Measurements from ENCODE around the gene TFDP2. TPM values are rescaled to one million over a fixed set of nuclear protein-coding genes. Genes with fewer than 3 reads are reported as not detected.

TFDP2 gene
- total RNA-seq, 2 donors from 2014 or later, result 62.7 to 76.4 TPM

DNA sequence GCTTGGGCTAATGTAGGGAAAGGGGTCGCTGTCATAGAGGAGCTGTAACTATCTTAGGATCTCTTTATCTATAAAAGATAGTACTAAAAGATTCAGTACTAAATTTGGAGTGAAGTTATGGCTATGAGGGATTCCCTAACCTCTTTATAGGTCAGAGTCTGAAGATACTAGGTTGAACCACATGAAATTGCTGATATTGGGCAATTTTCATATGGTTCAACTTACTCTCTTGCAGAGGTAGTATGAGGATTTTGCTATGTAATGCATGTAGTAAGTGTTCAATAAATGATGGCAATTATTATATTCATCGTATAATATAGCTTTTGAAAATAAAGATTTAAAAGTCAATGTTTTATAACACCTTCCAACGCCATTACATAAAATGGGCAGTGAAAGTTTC is 1.9 kb upstream of the TFDP2 start:
- no peak for DNase-seq
- 100% methylated on average over 1 of the region's 3 CpGs; no CpG with 5 or more reads in 1 of the 2 experiments for WGBS, 2 experiments (ENCODE audit: insufficient coverage in 1 of 2, insufficient read length in 1 of 2)
- no peaks in the 10 kb centered on the region for H3K36me3 Mint-ChIP-seq (ENCODE audit: low read depth)
- Histone ChIP-seq H3K4me3 (ENCODE audit: low read length) (no peak overlapping the region), H3K27ac (ENCODE audit: low read depth, low read length) (no peak overlapping the region), H3K36me3 (ENCODE audit: control insufficient read depth, insufficient read depth, low read length) (no peaks in the 10 kb centered on the region), H3K9me3 (ENCODE audit: control insufficient read depth, low read length) (no peaks in the 10 kb centered on the region), H3K9ac (ENCODE audit: extremely low read depth, low read length, poor library complexity, severe bottlenecking) (no peak overlapping the region), H3K27me3 (ENCODE audit: control insufficient read depth, insufficient read depth, low read length, poor library complexity, severe bottlenecking) (peaks cover 4% of the 10 kb centered on the region), H3K4me1 (ENCODE audit: control insufficient read depth, insufficient read depth, low read length) (no peaks in the 10 kb centered on the region)
- no peak overlapping the region for H3K27ac Mint-ChIP-seq
- peaks cover 9% of the 10 kb centered on the region for H3K27me3 Mint-ChIP-seq (ENCODE audit: insufficient read depth)
- H3K4me3 Mint-ChIP-seq, result no peak overlapping the region
- TF ChIP-seq, protein P1, sequence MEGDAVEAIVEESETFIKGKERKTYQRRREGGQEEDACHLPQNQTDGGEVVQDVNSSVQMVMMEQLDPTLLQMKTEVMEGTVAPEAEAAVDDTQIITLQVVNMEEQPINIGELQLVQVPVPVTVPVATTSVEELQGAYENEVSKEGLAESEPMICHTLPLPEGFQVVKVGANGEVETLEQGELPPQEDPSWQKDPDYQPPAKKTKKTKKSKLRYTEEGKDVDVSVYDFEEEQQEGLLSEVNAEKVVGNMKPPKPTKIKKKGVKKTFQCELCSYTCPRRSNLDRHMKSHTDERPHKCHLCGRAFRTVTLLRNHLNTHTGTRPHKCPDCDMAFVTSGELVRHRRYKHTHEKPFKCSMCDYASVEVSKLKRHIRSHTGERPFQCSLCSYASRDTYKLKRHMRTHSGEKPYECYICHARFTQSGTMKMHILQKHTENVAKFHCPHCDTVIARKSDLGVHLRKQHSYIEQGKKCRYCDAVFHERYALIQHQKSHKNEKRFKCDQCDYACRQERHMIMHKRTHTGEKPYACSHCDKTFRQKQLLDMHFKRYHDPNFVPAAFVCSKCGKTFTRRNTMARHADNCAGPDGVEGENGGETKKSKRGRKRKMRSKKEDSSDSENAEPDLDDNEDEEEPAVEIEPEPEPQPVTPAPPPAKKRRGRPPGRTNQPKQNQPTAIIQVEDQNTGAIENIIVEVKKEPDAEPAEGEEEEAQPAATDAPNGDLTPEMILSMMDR (conservative IDR thresholded peaks at IDR 0.05), result no peak
- H3K4me1 Mint-ChIP-seq, result peaks cover 7% of the 10 kb centered on the region
- H3K9me3 Mint-ChIP-seq, result no peaks in the 10 kb centered on the region

DNA sequence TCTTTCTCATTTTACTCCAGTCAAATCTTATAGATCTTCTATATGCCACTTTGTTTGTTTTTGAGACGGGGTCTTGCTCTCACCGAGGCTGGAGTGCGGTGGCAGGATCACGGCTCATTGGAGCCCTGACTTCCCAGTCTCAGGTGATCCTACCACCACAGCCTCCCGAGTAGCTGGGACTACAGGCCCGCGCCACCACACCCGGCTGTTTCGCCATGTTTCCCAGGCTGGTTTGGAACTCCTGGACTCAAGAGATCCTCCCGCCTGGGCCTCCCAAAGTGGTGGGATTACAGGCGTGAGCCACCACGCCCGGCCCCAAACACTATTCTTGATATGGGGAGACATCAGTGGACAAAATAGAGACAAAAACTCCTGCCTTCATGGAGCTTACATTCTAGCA is 927 bp upstream of the TFDP2 start:
- H3K9ac ChIP-seq (ENCODE audit: extremely low read depth, low read length, poor library complexity, severe bottlenecking), result no peak overlapping the region
- peaks cover 4% of the 10 kb centered on the region for H3K27me3 ChIP-seq (ENCODE audit: control insufficient read depth, insufficient read depth, low read length, poor library complexity, severe bottlenecking)
- Mint-ChIP-seq H3K27ac (no peak overlapping the region), H3K27me3 (ENCODE audit: insufficient read depth) (peaks cover 9% of the 10 kb centered on the region), H3K9me3 (no peaks in the 10 kb centered on the region), H3K4me3 (peak overlapping the region; percentile 73), H3K4me1 (peaks cover 7% of the 10 kb centered on the region), H3K36me3 (ENCODE audit: low read depth) (no peaks in the 10 kb centered on the region)
- TF ChIP-seq, protein P1 (conservative IDR thresholded peaks at IDR 0.05), result no peak
- no peaks in the 10 kb centered on the region for H3K9me3 ChIP-seq (ENCODE audit: control insufficient read depth, low read length)
- no peaks in the 10 kb centered on the region for H3K4me1 ChIP-seq (ENCODE audit: control insufficient read depth, insufficient read depth, low read length)
- H3K36me3 ChIP-seq (ENCODE audit: control insufficient read depth, insufficient read depth, low read length), result no peaks in the 10 kb centered on the region
- 95 to 98% methylated on average over 7 to 13 of the region's 13 CpGs for WGBS, 2 experiments (ENCODE audit: insufficient coverage in 1 of 2, insufficient read length in 1 of 2)
- peak; percentile 42 for DNase-seq
- H3K27ac ChIP-seq (ENCODE audit: low read depth, low read length), result no peak overlapping the region
- H3K4me3 ChIP-seq (ENCODE audit: low read length), result no peak overlapping the region

DNA sequence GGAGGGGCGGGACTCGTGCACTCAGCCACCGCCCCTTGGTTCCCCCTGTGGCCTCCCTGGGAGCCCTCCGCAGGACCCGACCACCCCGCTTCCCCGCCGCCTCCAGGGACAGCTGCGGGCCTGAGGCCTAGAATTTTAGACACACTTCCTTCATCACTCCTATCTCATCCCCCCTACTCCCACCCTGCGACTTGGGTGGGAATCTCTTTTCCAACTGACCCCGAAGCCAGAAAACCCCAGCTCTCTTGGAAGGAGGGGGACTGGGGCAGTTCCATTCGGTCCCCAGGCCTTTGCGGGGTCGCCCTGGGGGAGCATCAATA is 289 bp upstream of the TFDP2 start:
- no peak for DNase-seq
- peaks cover 7% of the 10 kb centered on the region for H3K4me1 Mint-ChIP-seq
- TF ChIP-seq, protein P1 (conservative IDR thresholded peaks at IDR 0.05), result no peak
- Histone ChIP-seq H3K27ac (ENCODE audit: low read depth, low read length) (no peak overlapping the region), H3K27me3 (ENCODE audit: control insufficient read depth, insufficient read depth, low read length, poor library complexity, severe bottlenecking) (peaks cover 4% of the 10 kb centered on the region), H3K9me3 (ENCODE audit: control insufficient read depth, low read length) (no peaks in the 10 kb centered on the region), H3K4me3 (ENCODE audit: low read length) (peak overlapping the region; percentile 91), H3K9ac (ENCODE audit: extremely low read depth, low read length, poor library complexity, severe bottlenecking) (no peak overlapping the region), H3K36me3 (ENCODE audit: control insufficient read depth, insufficient read depth, low read length) (no peaks in the 10 kb centered on the region), H3K4me1 (ENCODE audit: control insufficient read depth, insufficient read depth, low read length) (no peaks in the 10 kb centered on the region)
- no peak overlapping the region for H3K27ac Mint-ChIP-seq
- no peaks in the 10 kb centered on the region for H3K36me3 Mint-ChIP-seq (ENCODE audit: low read depth)
- WGBS, 2 experiments (ENCODE audit: insufficient coverage in 1 of 2, insufficient read length in 1 of 2), result 10% methylated on average over 14 of the region's 14 CpGs; no CpG with 5 or more reads in 1 of the 2 experiments
- peaks cover 9% of the 10 kb centered on the region for H3K27me3 Mint-ChIP-seq (ENCODE audit: insufficient read depth)
- H3K4me3 Mint-ChIP-seq, result peak overlapping the region; percentile 73
- H3K9me3 Mint-ChIP-seq, result no peaks in the 10 kb centered on the region

Measured in endodermal cell (in vitro differentiated cells).